DND-41 (cell line): Measurements from ENCODE around the gene CLTB.

ENCODE experiments used
- CTCF ChIP-seq: IDR thresholded peaks from 2 replicates; pipeline ENCODE4 v1.5.1; 2012; ENCODE audit warnings: borderline replicate concordance, low read length, moderate library complexity, mild to moderate bottlenecking; ENCODE audit not compliant: poor library complexity, severe bottlenecking; ENCODE audit errors: extremely low read depth
- EZH2 ChIP-seq: IDR thresholded peaks from 3 replicates; pipeline ENCODE4 v1.6.1; 2012; ENCODE audit warnings: borderline replicate concordance, low read depth, mild to moderate bottlenecking, moderate library complexity, low read length, inconsistent platforms; ENCODE audit not compliant: severe bottlenecking

GRCh38 chr5:176391479-176391878 lies 24.9 kb downstream of the CLTB start:
- TF ChIP-seq CTCF (no peak), EZH2 (no peak)
